Panc1 (cell line): Measurements from ENCODE around the gene DAB1. TPM values are rescaled to one million over a fixed set of nuclear protein-coding genes. Genes with fewer than 3 reads are reported as not detected.

Experiments used
- ATAC-seq: fragments of 200-7000 bp; cut with Tn5 transposase; 2 replicates; pipeline ENCODE4 v1.9.1; 2020; ENCODE audit warnings: mild to moderate bottlenecking, moderate library complexity
- BruUV-seq: library from RNA; stranded (reverse); fragments of 400-500 nt; replicated peaks from 2 replicates; lab custom pipeline; 2021; lab: Mats Ljungman, UMichigan
- CTCF ChIA-PET: fragments of 300-600 bp; sonication (Branson Sonifier 250); formaldehyde crosslinking; loops from one replicate; lab custom pipeline; 2022; ENCODE audit warnings: antibody characterized with exemption; lab: Charles Lee
- POLR2A ChIA-PET: fragments of 300-600 bp; sonication (Branson Sonifier 250); formaldehyde crosslinking; loops from one replicate; lab custom pipeline; 2022; ENCODE audit warnings: antibody characterized with exemption; lab: Charles Lee
- DNase-seq: peaks from one replicate; pipeline ENCODE4 v3.0.0-alpha.2; 2010; ENCODE audit warnings: low read depth, low spot score
- H3K27ac ChIP-seq: 2 replicates; pipeline ENCODE4 v1.5.1; 2011; ENCODE audit warnings: mild to moderate bottlenecking, low read length, inconsistent platforms
- H3K27me3 ChIP-seq: fragments of 200-500 bp; sonication (Bioruptor generic); 2 replicates; pipeline ENCODE4 v1.6.0; 2014; ENCODE audit warnings: low read length, inconsistent platforms; ENCODE audit not compliant: control insufficient read depth, insufficient read depth
- H3K36me3 ChIP-seq: fragments of 200-500 bp; sonication (Bioruptor generic); 2 replicates; pipeline ENCODE4 v1.5.1; 2014; ENCODE audit warnings: inconsistent platforms, mild to moderate bottlenecking, low read length, moderate library complexity; ENCODE audit not compliant: control insufficient read depth, insufficient read depth
- H3K4me1 ChIP-seq: 2 replicates; pipeline ENCODE4 v1.5.1; 2011; ENCODE audit warnings: inconsistent platforms, mild to moderate bottlenecking, low read length, moderate library complexity; ENCODE audit not compliant: control insufficient read depth, insufficient read depth
- H3K4me3 ChIP-seq, 2 experiments: 2 replicates each; pipeline ENCODE4 v1.5.1; 2011 to 2012; ENCODE audit warnings: low read depth in 2 of 2, low read length in 2 of 2, mild to moderate bottlenecking in 2 of 2, inconsistent platforms in 1 of 2, moderate library complexity in 1 of 2
- H3K9me3 ChIP-seq: fragments of 200-500 bp; sonication (Bioruptor generic); 2 replicates; pipeline ENCODE4 v1.5.1; 2014; ENCODE audit warnings: low read depth, mild to moderate bottlenecking, inconsistent platforms, low read length, moderate library complexity; ENCODE audit not compliant: control insufficient read depth, insufficient read depth
- POLR2AphosphoS5 ChIP-seq: IDR thresholded peaks from 2 replicates; pipeline ENCODE4 v1.6.1; 2012; ENCODE audit warnings: mild to moderate bottlenecking, low read depth, low read length, moderate library complexity
- SIN3A ChIP-seq: IDR thresholded peaks from 2 replicates; pipeline ENCODE4 v1.6.1; 2012; ENCODE audit warnings: low read depth, mild to moderate bottlenecking, low read length, moderate library complexity, borderline replicate concordance; ENCODE audit not compliant: insufficient read depth
- TCF7L2 ChIP-seq: IDR thresholded peaks from 2 replicates; pipeline ENCODE4 v1.6.1; 2011; ENCODE audit warnings: mild to moderate bottlenecking, low read depth, low read length, inconsistent platforms
- in situ Hi-C: cut with HindIII; loops from 2 replicates; pipeline ENCODE4 v1.10.0; 2016; ENCODE audit warnings: low sequenced_read_pairs, low pct_unique_long_range_greater_than_20kb
- intact Hi-C: fragments of 100-400 bp; cut with micrococcal nuclease; formaldehyde crosslinking; loops from one replicate; pipeline ENCODE4 v1.10.0; 2022; ENCODE audit not compliant: unreplicated experiment
- total RNA-seq: library from RNA; stranded (reverse); gene quantifications from one replicate; pipeline ENCODE4 v1.2.1, GENCODE V29; 2021; ENCODE audit not compliant: unreplicated experiment
- TF ChIP-seq, protein P1 (sequence below): fragments of 450-650 bp; IDR thresholded peaks from 2 replicates; pipeline ENCODE4 v1.5.1; 2017; ENCODE audit warnings: mild to moderate bottlenecking
- TF ChIP-seq, protein P2 (sequence below), 2 experiments: IDR thresholded peaks; 2 replicates each; pipeline ENCODE4 v1.6.1; 2011 to 2012; ENCODE audit warnings: low read depth in 2 of 2, control low read depth in 1 of 2, low read length in 1 of 2, mild to moderate bottlenecking in 1 of 2, moderate library complexity in 1 of 2; ENCODE audit not compliant: insufficient read depth in 1 of 2

DAB1 gene
- total RNA-seq, 1 experiment from 2014 or later, result 0.05 TPM

DNA sequence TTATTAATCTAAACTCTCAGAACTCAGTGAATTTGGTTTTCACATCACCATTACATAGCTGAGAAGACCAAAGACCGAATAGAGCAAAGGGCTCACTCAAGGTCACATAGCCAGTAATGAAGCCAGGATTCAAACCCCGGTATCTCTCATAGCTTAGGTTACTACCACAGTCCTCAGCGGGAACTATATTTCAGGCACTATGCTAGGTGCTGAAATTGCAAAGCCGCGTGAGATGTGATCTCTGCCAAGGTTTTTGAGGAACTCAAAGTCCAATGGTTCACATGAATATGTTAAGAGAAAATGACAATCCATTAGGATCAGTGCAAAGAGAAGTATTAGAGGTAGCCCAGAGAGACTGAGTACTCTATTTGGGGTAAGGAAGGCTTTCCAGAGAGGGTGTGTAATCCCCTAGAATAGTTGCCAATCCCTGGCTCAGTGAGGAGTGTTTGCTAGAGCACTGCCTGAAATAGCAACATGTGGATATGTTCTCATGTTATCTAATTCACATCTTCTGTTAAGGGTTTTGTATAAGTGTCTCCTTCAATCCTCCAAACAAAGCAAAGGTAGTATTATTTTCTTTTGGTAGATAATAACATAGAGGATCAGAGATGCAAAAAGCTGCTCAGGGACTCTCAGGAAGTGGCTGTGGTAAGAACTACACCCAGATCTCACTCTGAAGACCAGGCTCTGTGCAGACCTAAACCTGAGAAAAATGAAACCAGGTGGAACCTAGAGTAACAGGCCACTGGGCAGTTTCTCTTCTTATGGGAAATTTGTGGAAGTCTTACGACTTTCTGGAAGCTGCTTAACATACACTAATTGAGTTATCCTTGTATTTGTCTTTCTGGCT lies 365.0 kb downstream of the DAB1 start:
- Histone ChIP-seq H3K4me1 (no peaks in the 10 kb centered on the region), H3K27me3 (0 out of 2 replicates have a peak, but pooled peaks cover 4% of the 10 kb centered on the region), H3K27ac (no peak overlapping the region), H3K9me3 (no peaks in the 10 kb centered on the region), H3K4me3 (no peak overlapping the region), H3K36me3 (no peaks in the 10 kb centered on the region)
- POLR2A ChIA-PET, result no interaction called here
- no peak for TF ChIP-seq POLR2AphosphoS5
- no peak for TF ChIP-seq SIN3A
- TF ChIP-seq, protein P1, sequence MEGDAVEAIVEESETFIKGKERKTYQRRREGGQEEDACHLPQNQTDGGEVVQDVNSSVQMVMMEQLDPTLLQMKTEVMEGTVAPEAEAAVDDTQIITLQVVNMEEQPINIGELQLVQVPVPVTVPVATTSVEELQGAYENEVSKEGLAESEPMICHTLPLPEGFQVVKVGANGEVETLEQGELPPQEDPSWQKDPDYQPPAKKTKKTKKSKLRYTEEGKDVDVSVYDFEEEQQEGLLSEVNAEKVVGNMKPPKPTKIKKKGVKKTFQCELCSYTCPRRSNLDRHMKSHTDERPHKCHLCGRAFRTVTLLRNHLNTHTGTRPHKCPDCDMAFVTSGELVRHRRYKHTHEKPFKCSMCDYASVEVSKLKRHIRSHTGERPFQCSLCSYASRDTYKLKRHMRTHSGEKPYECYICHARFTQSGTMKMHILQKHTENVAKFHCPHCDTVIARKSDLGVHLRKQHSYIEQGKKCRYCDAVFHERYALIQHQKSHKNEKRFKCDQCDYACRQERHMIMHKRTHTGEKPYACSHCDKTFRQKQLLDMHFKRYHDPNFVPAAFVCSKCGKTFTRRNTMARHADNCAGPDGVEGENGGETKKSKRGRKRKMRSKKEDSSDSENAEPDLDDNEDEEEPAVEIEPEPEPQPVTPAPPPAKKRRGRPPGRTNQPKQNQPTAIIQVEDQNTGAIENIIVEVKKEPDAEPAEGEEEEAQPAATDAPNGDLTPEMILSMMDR, result no peak
- TF ChIP-seq, protein P2, sequence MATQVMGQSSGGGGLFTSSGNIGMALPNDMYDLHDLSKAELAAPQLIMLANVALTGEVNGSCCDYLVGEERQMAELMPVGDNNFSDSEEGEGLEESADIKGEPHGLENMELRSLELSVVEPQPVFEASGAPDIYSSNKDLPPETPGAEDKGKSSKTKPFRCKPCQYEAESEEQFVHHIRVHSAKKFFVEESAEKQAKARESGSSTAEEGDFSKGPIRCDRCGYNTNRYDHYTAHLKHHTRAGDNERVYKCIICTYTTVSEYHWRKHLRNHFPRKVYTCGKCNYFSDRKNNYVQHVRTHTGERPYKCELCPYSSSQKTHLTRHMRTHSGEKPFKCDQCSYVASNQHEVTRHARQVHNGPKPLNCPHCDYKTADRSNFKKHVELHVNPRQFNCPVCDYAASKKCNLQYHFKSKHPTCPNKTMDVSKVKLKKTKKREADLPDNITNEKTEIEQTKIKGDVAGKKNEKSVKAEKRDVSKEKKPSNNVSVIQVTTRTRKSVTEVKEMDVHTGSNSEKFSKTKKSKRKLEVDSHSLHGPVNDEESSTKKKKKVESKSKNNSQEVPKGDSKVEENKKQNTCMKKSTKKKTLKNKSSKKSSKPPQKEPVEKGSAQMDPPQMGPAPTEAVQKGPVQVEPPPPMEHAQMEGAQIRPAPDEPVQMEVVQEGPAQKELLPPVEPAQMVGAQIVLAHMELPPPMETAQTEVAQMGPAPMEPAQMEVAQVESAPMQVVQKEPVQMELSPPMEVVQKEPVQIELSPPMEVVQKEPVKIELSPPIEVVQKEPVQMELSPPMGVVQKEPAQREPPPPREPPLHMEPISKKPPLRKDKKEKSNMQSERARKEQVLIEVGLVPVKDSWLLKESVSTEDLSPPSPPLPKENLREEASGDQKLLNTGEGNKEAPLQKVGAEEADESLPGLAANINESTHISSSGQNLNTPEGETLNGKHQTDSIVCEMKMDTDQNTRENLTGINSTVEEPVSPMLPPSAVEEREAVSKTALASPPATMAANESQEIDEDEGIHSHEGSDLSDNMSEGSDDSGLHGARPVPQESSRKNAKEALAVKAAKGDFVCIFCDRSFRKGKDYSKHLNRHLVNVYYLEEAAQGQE (IDR thresholded peaks at IDR 0.05; ENCODE audit: insufficient read depth in 1 of 2, low read depth in 2 of 2, low read length in 1 of 2), result no peak
- TF ChIP-seq TCF7L2, result no peak
- CTCF ChIA-PET, result no interaction called here
- intact Hi-C loops (no loop called here), in situ Hi-C loops (no loop called here)
- ATAC-seq (no peak), DNase-seq (no peak)
- BruUV-seq, result no TSS peak

DNA sequence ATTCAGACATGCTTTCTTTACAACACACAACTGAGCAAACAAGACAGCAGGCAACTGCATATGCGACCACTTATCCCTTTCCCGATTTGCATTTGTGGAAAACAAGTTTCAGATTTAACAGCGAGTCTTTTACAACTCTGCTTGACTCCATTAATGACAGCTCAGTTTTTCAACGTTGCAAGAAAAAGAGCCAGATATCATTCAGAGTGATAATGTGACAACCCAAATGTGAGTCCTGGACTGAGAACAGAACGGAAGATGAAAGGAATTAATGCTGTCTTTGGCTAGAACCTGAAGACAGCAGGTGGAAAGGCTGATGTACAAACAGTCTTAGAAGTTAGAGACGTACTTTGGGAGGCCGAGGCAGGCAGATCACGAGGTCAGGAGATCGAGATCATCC lies 375.0 kb downstream of the DAB1 start:
- no peaks in the 10 kb centered on the region for H3K9me3 ChIP-seq
- H3K36me3 ChIP-seq, result no peaks in the 10 kb centered on the region
- in situ Hi-C loops, result no loop called here
- H3K27me3 ChIP-seq, result 0 out of 2 replicates have a peak, but pooled peaks cover 4% of the 10 kb centered on the region
- TF ChIP-seq, protein P2 (IDR thresholded peaks at IDR 0.05; ENCODE audit: insufficient read depth in 1 of 2, low read depth in 2 of 2, low read length in 1 of 2), result no peak
- TF ChIP-seq TCF7L2, result no peak
- TF ChIP-seq, protein P1, result no peak
- no peak for TF ChIP-seq POLR2AphosphoS5
- TF ChIP-seq SIN3A, result no peak
- ChIA-PET CTCF (no interaction called here), POLR2A (no interaction called here)
- intact Hi-C loops, result no loop called here
- H3K4me1 ChIP-seq, result no peaks in the 10 kb centered on the region
- DNase-seq (no peak), ATAC-seq (no peak)
- no peak overlapping the region for H3K27ac ChIP-seq
- H3K4me3 ChIP-seq, result no peak overlapping the region
- no TSS peak for BruUV-seq
